ENCODE results near the gene ANKLE2. TPM values are rescaled to one million over a fixed set of nuclear protein-coding genes. Genes with fewer than 3 reads are reported as not detected.
"Not testable (repeated sequence)": the region's sequence is repeated elsewhere in the genome, so short reads cannot be mapped to it uniquely, and the experiment has no call there.

ANKLE2 gene
- total RNA-seq, 2 donors from 2014 or later, result 31.1 to 82.4 TPM

DNA sequence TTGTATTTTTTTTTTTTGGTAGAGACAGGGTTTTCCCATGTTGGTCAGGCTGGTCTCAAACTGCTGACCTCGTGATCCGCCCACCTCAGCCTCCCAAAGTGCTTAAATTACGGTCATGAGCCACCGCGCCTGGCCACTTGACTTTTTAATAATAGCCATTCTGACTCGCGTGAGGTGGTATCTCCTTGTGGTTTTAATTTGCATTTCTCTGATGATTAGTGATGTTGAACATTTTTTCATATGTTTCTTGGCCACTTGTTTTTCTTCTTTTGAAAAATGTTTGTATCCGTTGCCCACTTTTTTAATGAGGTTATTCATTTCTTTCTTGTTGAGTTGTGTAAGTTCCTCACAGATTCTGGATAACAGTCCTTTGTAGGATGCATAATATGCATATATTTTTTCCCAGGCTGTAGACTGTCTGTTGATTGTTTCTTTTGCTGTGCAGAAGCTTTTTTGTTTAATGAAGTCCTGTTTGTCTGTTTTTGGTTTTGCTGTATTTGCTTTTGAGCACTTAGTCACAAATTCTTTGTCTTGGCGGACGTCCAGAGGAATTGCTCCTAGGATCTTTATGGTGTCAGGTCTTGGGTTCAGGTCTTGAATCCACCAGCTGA is 61.3 kb downstream of the ANKLE2 start:
- Histone ChIP-seq H3K4me1 (replicated peaks) (no peaks in the 10 kb centered on the region), H3K27ac (no peak overlapping the region), H3K9me3 (no peaks in the 10 kb centered on the region), H3K36me3 (no peaks in the 10 kb centered on the region), H3K27me3 (replicated peaks; ENCODE audit: insufficient read depth) (no peaks in the 10 kb centered on the region), H3K4me3 (no peak overlapping the region)
- no peak for TF ChIP-seq POLR2A (IDR thresholded peaks at IDR 0.05)
- TF ChIP-seq POLR2AphosphoS5 (IDR thresholded peaks at IDR 0.05), result no peak
- TF ChIP-seq, protein P1, sequence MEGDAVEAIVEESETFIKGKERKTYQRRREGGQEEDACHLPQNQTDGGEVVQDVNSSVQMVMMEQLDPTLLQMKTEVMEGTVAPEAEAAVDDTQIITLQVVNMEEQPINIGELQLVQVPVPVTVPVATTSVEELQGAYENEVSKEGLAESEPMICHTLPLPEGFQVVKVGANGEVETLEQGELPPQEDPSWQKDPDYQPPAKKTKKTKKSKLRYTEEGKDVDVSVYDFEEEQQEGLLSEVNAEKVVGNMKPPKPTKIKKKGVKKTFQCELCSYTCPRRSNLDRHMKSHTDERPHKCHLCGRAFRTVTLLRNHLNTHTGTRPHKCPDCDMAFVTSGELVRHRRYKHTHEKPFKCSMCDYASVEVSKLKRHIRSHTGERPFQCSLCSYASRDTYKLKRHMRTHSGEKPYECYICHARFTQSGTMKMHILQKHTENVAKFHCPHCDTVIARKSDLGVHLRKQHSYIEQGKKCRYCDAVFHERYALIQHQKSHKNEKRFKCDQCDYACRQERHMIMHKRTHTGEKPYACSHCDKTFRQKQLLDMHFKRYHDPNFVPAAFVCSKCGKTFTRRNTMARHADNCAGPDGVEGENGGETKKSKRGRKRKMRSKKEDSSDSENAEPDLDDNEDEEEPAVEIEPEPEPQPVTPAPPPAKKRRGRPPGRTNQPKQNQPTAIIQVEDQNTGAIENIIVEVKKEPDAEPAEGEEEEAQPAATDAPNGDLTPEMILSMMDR (IDR thresholded peaks at IDR 0.05), result no peak
- intact Hi-C loops (cut with DNase I), result no loop called here
- WGBS, result 91% methylated on average over 10 of the region's 10 CpGs
- DNase-seq (ENCODE audit: low spot score), result no peak

- Histone ChIP-seq H3K36me3 (no peaks in the 10 kb centered on the region), H3K9me3 (no peaks in the 10 kb centered on the region), H3K27ac (no peak overlapping the region), H3K4me3 (no peak overlapping the region), H3K27me3 (replicated peaks; ENCODE audit: insufficient read depth) (no peaks in the 10 kb centered on the region), H3K4me1 (replicated peaks) (no peaks in the 10 kb centered on the region)
- intact Hi-C loops (cut with DNase I), result no loop called here
- no peak for DNase-seq (ENCODE audit: low spot score)
- TF ChIP-seq POLR2AphosphoS5 (IDR thresholded peaks at IDR 0.05), result no peak
- TF ChIP-seq, protein P1 (IDR thresholded peaks at IDR 0.05), result no peak
- no peak for TF ChIP-seq POLR2A (IDR thresholded peaks at IDR 0.05)
- 97% methylated on average over 5 of the region's 5 CpGs for WGBS
Observed at GRCh38 chr12:132698341-132698740, 63.3 kb downstream of the ANKLE2 start.

GRCh38 chr12:132695431-132695830 is 66.2 kb downstream of the ANKLE2 start:
- H3K27ac ChIP-seq, result no peak overlapping the region
- no peaks in the 10 kb centered on the region for H3K36me3 ChIP-seq
- H3K27me3 ChIP-seq (replicated peaks; ENCODE audit: insufficient read depth), result no peaks in the 10 kb centered on the region
- H3K4me3 ChIP-seq, result no peak overlapping the region
- H3K4me1 ChIP-seq (replicated peaks), result no peaks in the 10 kb centered on the region
- intact Hi-C loops (cut with DNase I), result no loop called here
- WGBS, result 83% methylated on average over 12 of the region's 12 CpGs
- TF ChIP-seq POLR2AphosphoS5 (IDR thresholded peaks at IDR 0.05), result no peak
- TF ChIP-seq, protein P1 (IDR thresholded peaks at IDR 0.05), result no peak
- TF ChIP-seq POLR2A (IDR thresholded peaks at IDR 0.05), result no peak
- no peak for DNase-seq (ENCODE audit: low spot score)
- H3K9me3 ChIP-seq, result no peaks in the 10 kb centered on the region

DNA sequence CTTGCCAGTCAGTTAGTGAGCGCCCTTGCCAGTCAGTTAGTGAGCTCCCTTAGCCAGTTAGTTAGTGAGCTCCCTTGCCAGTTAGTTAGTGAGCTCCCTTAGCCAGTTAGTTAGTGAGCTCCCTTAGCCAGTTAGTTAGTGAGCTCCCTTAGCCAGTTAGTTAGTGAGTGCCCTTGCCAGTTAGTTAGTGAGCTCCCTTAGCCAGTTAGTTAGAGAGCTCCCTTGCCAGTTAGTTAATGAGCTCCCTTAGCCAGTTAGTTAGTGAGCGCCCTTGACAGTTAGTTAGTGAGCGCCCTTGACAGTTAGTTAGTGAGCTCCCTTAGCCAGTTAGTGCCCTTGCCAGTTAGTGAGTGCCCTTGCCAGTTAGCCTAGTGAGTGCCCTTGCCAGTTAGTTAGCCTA is 66.7 kb downstream of the ANKLE2 start:
- H3K36me3 ChIP-seq; intact Hi-C loops (cut with DNase I): not testable (repeated sequence)

GRCh38 chr12:132692030-132692429 is 69.6 kb downstream of the ANKLE2 start:
- H3K9me3 ChIP-seq; intact Hi-C loops (cut with DNase I); H3K4me3 ChIP-seq; H3K27me3 ChIP-seq (replicated peaks; ENCODE audit: insufficient read depth); H3K36me3 ChIP-seq; DNase-seq (ENCODE audit: low spot score); H3K4me1 ChIP-seq (replicated peaks); H3K27ac ChIP-seq: not testable (repeated sequence)
- WGBS, result 88% methylated on average over 3 of the region's 3 CpGs

More for the DNA sequence above, 66.7 kb downstream of the ANKLE2 start:
- H3K27me3 ChIP-seq (replicated peaks; ENCODE audit: insufficient read depth); DNase-seq (ENCODE audit: low spot score); H3K4me3 ChIP-seq; H3K4me1 ChIP-seq (replicated peaks); H3K9me3 ChIP-seq; H3K27ac ChIP-seq: not testable (repeated sequence)
- 100% methylated on average over 2 of the region's 3 CpGs for WGBS

- H3K4me1 ChIP-seq (replicated peaks), result no peaks in the 10 kb centered on the region
- no peaks in the 10 kb centered on the region for H3K9me3 ChIP-seq
- H3K36me3 ChIP-seq, result no peaks in the 10 kb centered on the region
- H3K27ac ChIP-seq, result no peak overlapping the region
- DNase-seq (ENCODE audit: low spot score), result no peak
- 96% methylated on average over 9 of the region's 9 CpGs for WGBS
- TF ChIP-seq POLR2A (IDR thresholded peaks at IDR 0.05), result no peak
- TF ChIP-seq, protein P1 (IDR thresholded peaks at IDR 0.05), result no peak
- no peak for TF ChIP-seq POLR2AphosphoS5 (IDR thresholded peaks at IDR 0.05)
- intact Hi-C loops (cut with DNase I), result no loop called here
- no peak overlapping the region for H3K4me3 ChIP-seq
- H3K27me3 ChIP-seq (replicated peaks; ENCODE audit: insufficient read depth), result no peaks in the 10 kb centered on the region
Observed at GRCh38 chr12:132690112-132690511, 71.5 kb downstream of the ANKLE2 start.
